ENCODE results near the gene PCBP3.
"Not testable (repeated sequence)": the region's sequence is repeated elsewhere in the genome, so short reads cannot be mapped to it uniquely, and the experiment has no call there.

Gene PCBP3

DNA sequence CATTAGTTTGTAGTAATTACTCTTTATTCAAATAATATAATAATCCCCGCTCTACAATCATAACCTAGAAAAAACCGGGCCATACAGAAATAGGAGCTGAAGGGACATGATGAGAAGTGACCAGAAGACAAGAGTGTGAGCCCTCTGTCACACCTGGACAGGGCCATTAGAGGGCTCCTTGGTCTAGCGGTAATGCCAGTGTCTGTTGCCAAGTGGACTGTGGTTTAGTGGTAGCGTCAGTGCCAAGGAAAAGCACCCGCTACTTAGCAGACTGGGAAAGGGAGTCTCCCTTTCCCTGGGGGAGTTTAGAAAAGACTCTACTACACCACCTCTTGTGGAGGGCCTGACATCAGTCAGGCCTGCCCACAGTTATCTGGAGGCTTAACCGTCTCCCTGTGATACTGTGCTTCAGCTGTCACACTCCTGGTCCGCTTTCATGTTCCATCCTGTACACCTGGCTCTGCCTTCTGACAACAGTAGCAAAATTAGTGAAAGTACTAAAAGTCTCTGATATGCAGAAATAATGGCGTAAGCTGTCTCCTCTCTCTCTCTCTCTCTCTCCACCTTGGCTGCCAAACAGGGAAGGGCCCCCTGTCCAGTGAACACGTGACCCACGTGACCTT, 19.2 kb downstream of the PCBP3 start:
- H3K9me3 ChIP-seq (ENCODE audit: insufficient read depth, low read depth, low read length); H3K36me3 ChIP-seq (ENCODE audit: insufficient read depth, low read depth, low read length): not testable (repeated sequence)

DNA sequence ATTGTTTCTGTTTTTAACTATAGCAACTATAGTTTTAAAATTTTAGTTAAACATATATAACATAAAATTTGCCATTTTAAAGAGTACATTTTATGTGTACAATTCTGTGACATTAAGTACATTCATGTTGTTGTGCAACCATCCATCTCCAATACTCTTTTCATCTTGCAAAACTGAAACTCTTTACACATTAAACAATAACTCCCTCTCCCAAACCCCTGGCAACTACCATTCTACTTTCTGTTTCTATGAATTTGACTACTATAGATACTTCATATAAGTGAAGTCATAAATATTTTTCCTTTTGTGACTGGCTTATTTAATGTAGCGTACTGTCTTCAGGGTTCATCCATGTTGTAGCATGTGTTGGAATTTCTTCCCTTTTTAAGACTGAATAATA, 25.9 kb downstream of the PCBP3 start:
- no peak overlapping the region for H3K27ac ChIP-seq (ENCODE audit: low read length)
- H3K4me3 ChIP-seq (ENCODE audit: low read length), result no peak overlapping the region
- no peaks in the 10 kb centered on the region for H3K36me3 ChIP-seq (ENCODE audit: insufficient read depth, low read depth, low read length)
- H3K9me3 ChIP-seq (ENCODE audit: insufficient read depth, low read depth, low read length), result no peaks in the 10 kb centered on the region
- no peaks in the 10 kb centered on the region for H3K4me1 ChIP-seq (ENCODE audit: insufficient read depth, low read length)
- H3K27me3 ChIP-seq (ENCODE audit: insufficient read depth, low read length), result no peaks in the 10 kb centered on the region
- H3K9ac ChIP-seq (ENCODE audit: low read depth, low read length), result no peak overlapping the region

More for the DNA sequence above, 19.2 kb downstream of the PCBP3 start:
- not testable (repeated sequence) for H3K27ac ChIP-seq (ENCODE audit: low read length); H3K4me3 ChIP-seq (ENCODE audit: low read length); H3K4me1 ChIP-seq (ENCODE audit: insufficient read depth, low read length); H3K9ac ChIP-seq (ENCODE audit: low read depth, low read length); H3K27me3 ChIP-seq (ENCODE audit: insufficient read depth, low read length)

- Histone ChIP-seq H3K4me3 (ENCODE audit: low read length) (no peak overlapping the region), H3K4me1 (ENCODE audit: insufficient read depth, low read length) (no peaks in the 10 kb centered on the region), H3K36me3 (ENCODE audit: insufficient read depth, low read depth, low read length) (no peaks in the 10 kb centered on the region), H3K27me3 (ENCODE audit: insufficient read depth, low read length) (no peaks in the 10 kb centered on the region), H3K27ac (ENCODE audit: low read length) (no peak overlapping the region), H3K9me3 (ENCODE audit: insufficient read depth, low read depth, low read length) (no peaks in the 10 kb centered on the region), H3K9ac (ENCODE audit: low read depth, low read length) (no peak overlapping the region)
Observed at GRCh38 chr21:45670731-45671130, 27.2 kb downstream of the PCBP3 start.

DNA sequence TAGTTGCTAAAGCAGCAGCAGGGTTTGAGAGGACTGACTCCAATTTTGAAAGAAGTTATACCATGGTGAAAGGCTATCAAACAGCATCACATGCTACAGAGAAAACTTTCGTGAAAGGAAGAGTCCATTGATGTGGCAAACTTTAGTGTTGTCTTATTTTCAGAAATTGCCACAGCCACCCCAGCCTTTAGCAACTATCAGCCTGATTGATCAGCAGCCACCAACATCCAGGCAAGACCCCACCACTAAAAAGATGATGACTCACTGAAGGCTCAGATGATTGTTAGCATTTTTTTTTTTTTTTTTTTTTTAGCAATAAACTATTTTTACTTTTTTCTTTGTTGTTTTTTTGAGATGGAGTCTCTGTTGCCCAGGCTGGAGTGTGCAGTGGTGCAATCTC, 35.3 kb downstream of the PCBP3 start:
- H3K9ac ChIP-seq (ENCODE audit: low read depth, low read length); H3K27ac ChIP-seq (ENCODE audit: low read length); H3K4me3 ChIP-seq (ENCODE audit: low read length); H3K4me1 ChIP-seq (ENCODE audit: insufficient read depth, low read length); H3K36me3 ChIP-seq (ENCODE audit: insufficient read depth, low read depth, low read length); H3K27me3 ChIP-seq (ENCODE audit: insufficient read depth, low read length); H3K9me3 ChIP-seq (ENCODE audit: insufficient read depth, low read depth, low read length): not testable (repeated sequence)

DNA sequence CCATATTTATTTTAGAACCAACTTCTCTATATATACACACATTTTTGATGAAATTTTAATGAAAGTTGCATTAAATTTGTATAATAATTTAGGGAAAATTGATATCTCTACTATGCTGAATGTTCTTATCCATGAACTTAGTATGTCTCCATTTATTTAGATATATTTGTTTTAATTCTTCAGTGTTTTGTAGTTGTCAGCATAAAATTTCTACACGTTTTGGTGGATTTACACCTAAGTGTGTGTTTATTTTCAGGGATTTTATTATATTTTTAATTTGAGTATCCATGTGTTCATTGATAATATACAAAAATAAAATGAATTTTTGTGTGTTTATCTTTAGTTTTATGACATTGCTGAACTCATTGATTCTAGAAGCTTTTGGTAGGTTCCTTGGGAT, 36.7 kb downstream of the PCBP3 start:
- H3K9ac ChIP-seq (ENCODE audit: low read depth, low read length), result no peak overlapping the region
- no peaks in the 10 kb centered on the region for H3K27me3 ChIP-seq (ENCODE audit: insufficient read depth, low read length)
- no peak overlapping the region for H3K27ac ChIP-seq (ENCODE audit: low read length)
- no peak overlapping the region for H3K4me3 ChIP-seq (ENCODE audit: low read length)
- no peaks in the 10 kb centered on the region for H3K4me1 ChIP-seq (ENCODE audit: insufficient read depth, low read length)
- H3K36me3 ChIP-seq (ENCODE audit: insufficient read depth, low read depth, low read length), result no peaks in the 10 kb centered on the region
- H3K9me3 ChIP-seq (ENCODE audit: insufficient read depth, low read depth, low read length), result no peaks in the 10 kb centered on the region

- H3K27ac ChIP-seq (ENCODE audit: low read length), result no peak overlapping the region
- H3K27me3 ChIP-seq (ENCODE audit: insufficient read depth, low read length), result no peaks in the 10 kb centered on the region
- no peaks in the 10 kb centered on the region for H3K9me3 ChIP-seq (ENCODE audit: insufficient read depth, low read depth, low read length)
- no peak overlapping the region for H3K4me3 ChIP-seq (ENCODE audit: low read length)
- H3K9ac ChIP-seq (ENCODE audit: low read depth, low read length), result no peak overlapping the region
- H3K4me1 ChIP-seq (ENCODE audit: insufficient read depth, low read length), result no peaks in the 10 kb centered on the region
- H3K36me3 ChIP-seq (ENCODE audit: insufficient read depth, low read depth, low read length), result no peaks in the 10 kb centered on the region
Observed at GRCh38 chr21:45695086-45695485, 51.6 kb downstream of the PCBP3 start.

DNA sequence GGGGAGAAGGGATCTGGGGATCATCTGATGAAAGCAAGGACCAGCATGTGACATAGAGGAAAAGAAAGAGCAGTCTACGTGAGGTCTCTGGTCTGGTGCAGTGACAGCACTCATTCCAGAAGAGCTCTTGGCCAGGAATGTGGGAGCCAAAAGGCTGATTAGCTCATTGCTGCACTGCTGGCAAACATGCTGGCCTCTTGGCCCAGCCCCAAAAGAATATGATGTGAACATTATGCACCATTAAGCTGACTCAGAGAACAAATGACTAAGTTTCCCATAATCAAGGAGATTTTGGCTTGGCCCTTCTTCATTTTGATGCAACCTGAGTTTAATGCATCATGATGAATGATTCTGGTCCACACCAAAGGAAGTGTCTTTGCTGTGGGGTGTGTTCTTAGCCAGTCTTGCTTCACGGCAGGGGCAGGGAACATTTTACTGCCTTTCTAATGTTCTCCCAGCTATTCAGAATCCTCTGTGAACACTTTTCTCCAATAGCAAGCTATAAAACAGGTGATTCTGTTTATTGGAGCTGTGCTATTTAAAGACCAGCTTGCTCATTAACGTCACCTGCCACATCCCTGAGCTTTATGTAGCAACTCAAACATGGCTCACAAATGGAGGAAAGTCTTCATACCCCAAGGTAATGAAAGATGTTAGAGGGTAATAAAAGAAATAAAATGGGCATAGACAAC, 55.1 kb downstream of the PCBP3 start:
- H3K4me1 ChIP-seq (ENCODE audit: insufficient read depth, low read length), result no peaks in the 10 kb centered on the region
- no peak overlapping the region for H3K4me3 ChIP-seq (ENCODE audit: low read length)
- no peak overlapping the region for H3K27ac ChIP-seq (ENCODE audit: low read length)
- no peaks in the 10 kb centered on the region for H3K9me3 ChIP-seq (ENCODE audit: insufficient read depth, low read depth, low read length)
- no peak overlapping the region for H3K9ac ChIP-seq (ENCODE audit: low read depth, low read length)
- H3K27me3 ChIP-seq (ENCODE audit: insufficient read depth, low read length), result no peaks in the 10 kb centered on the region
- no peaks in the 10 kb centered on the region for H3K36me3 ChIP-seq (ENCODE audit: insufficient read depth, low read depth, low read length)

DNA sequence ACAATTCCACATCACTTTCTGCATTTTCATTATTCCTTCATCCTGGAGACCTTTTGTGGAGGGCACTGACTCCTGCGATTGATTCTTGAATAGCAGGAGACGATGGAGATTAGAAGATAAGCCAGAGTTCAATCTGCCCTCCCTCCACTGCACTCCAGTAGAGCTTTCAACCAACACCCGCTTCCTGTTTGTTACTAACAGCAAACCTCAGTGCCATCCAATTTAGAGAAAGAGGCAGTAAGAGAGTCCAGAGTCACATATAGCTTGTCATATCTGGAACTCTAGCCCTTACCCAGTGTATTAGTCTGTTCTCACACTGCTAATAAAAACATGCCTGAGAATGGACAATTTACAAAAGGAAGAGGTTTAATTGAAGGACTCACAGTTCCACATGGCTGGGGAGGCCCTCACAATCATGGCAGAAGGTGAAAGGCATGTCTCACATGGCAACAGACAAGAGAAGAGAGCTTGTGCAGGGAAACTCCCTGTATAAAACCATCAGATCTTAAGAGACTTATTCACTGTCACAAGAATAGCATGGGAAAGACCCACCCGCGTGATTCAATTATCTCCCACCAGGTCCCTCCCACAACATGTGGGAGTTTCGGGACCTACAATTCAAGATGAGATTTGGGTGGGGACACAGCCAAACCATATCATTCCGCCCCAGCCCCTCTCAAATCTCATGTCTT, 55.9 kb downstream of the PCBP3 start:
- H3K4me3 ChIP-seq (ENCODE audit: low read length), result no peak overlapping the region
- no peaks in the 10 kb centered on the region for H3K27me3 ChIP-seq (ENCODE audit: insufficient read depth, low read length)
- no peaks in the 10 kb centered on the region for H3K36me3 ChIP-seq (ENCODE audit: insufficient read depth, low read depth, low read length)
- no peak overlapping the region for H3K9ac ChIP-seq (ENCODE audit: low read depth, low read length)
- no peaks in the 10 kb centered on the region for H3K9me3 ChIP-seq (ENCODE audit: insufficient read depth, low read depth, low read length)
- no peaks in the 10 kb centered on the region for H3K4me1 ChIP-seq (ENCODE audit: insufficient read depth, low read length)
- no peak overlapping the region for H3K27ac ChIP-seq (ENCODE audit: low read length)

- H3K9me3 ChIP-seq (ENCODE audit: insufficient read depth, low read depth, low read length), result no peaks in the 10 kb centered on the region
- no peak overlapping the region for H3K27ac ChIP-seq (ENCODE audit: low read length)
- H3K4me3 ChIP-seq (ENCODE audit: low read length), result no peak overlapping the region
- H3K4me1 ChIP-seq (ENCODE audit: insufficient read depth, low read length), result no peaks in the 10 kb centered on the region
- no peaks in the 10 kb centered on the region for H3K36me3 ChIP-seq (ENCODE audit: insufficient read depth, low read depth, low read length)
- H3K27me3 ChIP-seq (ENCODE audit: insufficient read depth, low read length), result no peaks in the 10 kb centered on the region
- no peak overlapping the region for H3K9ac ChIP-seq (ENCODE audit: low read depth, low read length)
Observed at GRCh38 chr21:45699966-45700365, 56.4 kb downstream of the PCBP3 start.

DNA sequence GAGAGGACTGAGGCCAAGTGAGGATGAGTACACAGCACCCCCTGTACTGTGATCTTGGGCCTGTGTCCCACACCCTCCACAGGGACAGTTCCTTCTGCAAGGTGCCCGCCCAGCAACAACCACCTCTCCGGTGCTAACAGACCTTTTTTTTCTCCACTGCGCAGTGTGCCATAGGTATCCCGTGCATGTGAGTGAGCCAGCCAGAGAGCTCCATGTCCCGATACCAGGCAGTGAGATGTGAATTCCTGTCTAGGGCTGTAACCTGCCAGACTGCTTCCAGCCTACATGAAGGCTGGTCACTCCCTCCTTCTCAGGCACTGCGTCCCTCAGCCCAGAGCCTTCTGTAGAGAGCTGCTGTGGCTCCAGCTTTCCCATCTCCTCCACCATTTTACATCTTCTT, 56.9 kb downstream of the PCBP3 start:
- H3K9me3 ChIP-seq (ENCODE audit: insufficient read depth, low read depth, low read length), result no peaks in the 10 kb centered on the region
- H3K4me3 ChIP-seq (ENCODE audit: low read length), result no peak overlapping the region
- H3K9ac ChIP-seq (ENCODE audit: low read depth, low read length), result no peak overlapping the region
- H3K4me1 ChIP-seq (ENCODE audit: insufficient read depth, low read length), result no peaks in the 10 kb centered on the region
- H3K27ac ChIP-seq (ENCODE audit: low read length), result no peak overlapping the region
- H3K36me3 ChIP-seq (ENCODE audit: insufficient read depth, low read depth, low read length), result no peaks in the 10 kb centered on the region
- no peaks in the 10 kb centered on the region for H3K27me3 ChIP-seq (ENCODE audit: insufficient read depth, low read length)

DNA sequence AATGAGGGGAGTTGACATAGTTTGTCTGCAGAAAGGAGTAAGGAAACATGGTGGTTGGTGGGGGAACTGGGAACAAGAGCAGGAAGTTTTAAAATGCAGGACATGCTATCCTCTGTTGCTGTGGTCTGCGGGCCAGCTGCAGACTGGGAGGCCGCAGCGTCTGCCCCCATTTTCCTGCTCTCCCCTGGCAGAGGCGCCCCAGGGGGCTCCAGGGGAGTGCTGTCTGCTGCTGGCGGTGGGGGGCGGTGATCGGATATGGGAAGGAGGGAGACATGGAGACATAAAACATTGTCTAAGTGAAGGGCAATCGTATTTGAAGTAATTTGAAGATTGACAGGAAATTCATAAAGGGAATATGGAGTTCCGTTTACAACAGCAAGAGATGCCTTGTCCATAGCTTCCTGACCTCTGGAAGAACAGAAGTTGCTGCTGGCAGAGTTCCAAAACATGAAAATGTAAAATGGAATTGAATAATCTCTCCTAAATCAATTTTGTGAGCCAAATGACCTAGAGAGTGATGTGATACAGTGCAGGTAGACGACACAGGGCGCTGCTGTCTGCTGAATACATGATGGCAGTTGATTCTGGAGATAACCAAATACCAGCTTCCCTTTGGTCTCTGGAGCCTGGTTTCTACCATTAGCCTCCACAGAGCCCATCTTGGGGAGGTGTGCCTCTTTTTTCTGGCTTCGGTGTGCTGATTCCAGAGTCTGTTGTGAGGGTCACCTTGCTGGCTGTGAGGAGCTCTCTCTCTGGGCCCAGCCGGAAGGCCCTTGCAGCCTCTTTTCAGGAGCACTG, 61.0 kb downstream of the PCBP3 start:
- Histone ChIP-seq H3K27me3 (ENCODE audit: insufficient read depth, low read length) (no peaks in the 10 kb centered on the region), H3K9ac (ENCODE audit: low read depth, low read length) (no peak overlapping the region), H3K36me3 (ENCODE audit: insufficient read depth, low read depth, low read length) (no peaks in the 10 kb centered on the region), H3K4me3 (ENCODE audit: low read length) (no peak overlapping the region), H3K27ac (ENCODE audit: low read length) (no peak overlapping the region), H3K4me1 (ENCODE audit: insufficient read depth, low read length) (no peaks in the 10 kb centered on the region), H3K9me3 (ENCODE audit: insufficient read depth, low read depth, low read length) (no peaks in the 10 kb centered on the region)
